NCI-H2196 (cell line): ENCODE results near the gene UNC5C.

ENCODE experiments used
- DNase-seq: peaks from one replicate; lab custom pipeline; 2025; ENCODE audit not compliant: unreplicated experiment; lab: John Stamatoyannopoulos, UW

The UNC5C gene

DNA sequence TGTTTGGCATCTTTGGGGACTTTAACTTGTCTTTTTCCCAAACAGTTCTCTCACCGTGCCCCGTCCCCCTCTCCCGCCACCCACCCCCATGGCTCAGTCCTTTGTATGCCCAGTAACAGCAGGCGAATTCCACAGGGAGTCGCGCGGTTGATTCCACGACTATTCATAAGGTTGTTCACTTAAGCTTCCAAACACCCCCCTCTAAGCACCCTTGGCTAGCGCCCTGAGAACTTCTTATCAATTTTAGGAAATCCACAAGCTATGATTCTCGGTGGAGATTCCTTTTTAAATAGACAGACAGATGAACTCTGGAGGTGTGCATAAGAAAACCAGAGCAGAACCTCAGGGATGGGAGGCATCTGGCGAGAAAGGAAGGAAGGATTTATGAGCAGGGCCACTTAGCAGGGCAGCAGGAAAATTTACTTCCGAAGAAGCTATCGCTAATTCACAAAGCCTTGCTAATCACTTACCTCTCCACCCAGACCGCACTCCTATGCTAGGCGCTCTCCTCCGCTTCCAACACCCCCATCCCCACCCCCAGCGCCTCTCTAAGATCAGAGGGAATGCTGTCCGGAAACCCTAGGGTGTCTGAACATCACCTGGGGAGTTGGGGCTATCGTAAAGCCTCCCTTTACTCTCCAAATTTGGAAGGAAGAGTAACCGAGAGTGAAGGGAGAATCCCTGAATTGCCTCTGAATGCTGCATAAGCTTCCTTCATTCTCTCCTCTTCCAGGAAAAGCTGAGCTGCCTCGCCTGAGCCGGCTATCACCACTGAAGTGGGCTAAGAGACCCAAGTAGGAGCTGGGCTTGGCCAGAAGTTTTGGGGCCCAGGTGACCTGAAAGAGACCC is 1.7 kb downstream of the UNC5C start:
- DNase-seq = no peak

DNA sequence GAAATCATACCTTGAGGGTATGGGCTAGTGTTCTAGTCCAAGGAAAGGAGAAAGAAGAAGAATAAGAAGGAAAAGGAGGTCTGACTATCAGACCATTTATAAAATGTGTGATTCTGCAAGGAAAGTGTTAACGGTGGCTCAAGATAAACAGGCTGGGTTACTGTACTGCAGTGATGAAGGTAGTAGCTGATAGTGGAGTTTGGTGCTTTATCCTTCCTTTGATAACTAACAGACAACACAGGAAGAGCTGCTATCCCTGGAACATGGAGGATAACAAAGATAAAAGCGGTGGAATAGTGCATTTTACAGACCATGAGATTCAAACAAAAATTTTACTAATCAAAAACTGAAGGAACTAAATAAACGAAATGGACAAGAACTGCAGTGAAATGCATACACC is 2.6 kb downstream of the UNC5C start:
- no peak for DNase-seq

DNA sequence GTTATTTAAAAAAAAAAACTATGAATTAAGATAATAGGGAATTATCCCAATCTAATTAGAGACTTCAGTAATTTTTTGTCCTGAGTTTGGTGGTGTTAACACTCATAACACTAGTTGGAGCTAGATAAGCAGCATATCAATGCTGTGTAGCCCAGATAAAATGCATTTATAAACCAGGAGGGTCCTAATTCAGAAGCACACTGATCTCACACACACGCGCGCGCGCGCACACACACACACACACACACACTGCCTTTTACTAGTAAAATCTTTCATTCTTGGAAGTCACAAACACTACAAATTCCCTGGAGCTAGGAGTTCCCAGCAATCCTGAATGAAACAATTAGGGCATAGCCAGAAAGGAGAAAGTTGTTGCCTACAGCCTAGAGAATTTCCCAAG is 3.2 kb downstream of the UNC5C start:
- no peak for DNase-seq

DNA sequence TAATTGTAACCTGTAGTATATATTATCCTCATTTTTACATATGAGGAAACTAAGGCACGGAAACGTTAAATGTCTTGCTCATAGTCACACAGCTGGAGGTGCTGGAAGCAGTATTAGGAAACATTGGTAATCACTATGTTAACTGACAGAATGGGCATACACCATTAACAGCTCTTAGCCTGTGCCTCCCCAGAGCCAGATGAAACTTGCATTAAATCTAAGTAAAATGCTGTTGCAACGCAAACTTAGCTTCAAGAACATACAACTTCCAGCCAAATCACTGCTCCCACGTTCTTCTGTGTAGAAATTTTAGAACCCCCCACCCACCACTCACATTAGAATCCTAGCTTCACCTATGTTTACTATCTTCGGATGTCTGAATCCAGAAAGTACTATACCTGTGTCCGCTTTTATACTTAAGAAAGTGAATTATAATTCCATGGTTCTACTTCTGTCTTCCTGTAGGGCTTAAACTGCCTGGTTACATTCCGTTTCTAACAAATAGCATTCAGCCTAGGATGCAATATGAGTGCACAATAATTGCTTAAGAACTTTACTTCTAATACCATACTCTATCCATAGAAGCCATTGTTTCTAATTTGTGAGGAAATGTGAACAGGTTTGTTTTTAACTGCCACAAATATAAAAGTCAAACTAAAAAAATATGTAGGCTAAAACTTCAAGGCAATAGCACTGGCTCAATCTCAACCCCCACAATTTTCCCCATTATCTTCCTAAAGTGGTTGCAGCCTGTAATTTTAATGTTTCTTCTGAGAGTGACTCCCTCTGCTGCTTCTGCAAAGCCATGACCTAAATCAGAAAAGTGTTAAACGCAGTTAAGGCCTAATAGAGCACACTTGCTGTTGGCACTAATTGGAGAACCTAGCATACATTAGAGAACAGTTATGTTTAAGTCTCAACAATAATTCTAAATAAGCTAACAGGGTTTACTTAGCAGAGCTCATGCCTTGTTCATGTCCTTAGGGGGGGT is 4.4 kb downstream of the UNC5C start:
- DNase-seq = no peak

DNA sequence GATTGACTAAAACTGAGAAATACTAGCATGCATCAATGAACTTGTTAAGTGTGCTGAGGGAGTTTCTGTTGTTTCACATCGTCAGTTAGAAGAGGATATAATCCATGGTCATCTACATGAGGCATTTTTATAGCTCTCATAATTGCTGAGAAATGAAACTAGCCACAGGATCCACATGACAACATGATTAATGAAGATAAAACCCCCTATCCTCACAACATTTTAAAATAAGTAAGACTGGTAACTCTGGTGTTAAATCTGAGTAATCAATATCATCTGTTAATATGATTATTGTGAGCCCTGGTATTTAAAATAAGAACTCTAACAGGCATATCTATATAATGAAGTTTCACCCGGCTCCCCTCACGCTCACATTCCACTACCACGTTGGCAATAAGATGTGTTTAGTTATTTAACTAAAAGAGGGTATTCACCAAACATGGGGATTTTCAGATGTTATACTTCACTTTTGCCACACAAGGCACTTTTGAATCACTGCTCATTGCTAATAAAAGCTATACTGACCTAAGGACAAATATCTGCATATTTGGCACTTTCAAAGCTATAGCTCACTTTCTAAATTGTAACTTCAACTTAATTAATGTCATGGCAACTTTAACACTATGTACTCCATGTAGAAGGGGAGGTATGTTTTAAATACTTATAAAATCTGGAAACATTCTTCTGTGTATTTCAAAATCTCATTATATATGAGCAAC is 6.7 kb downstream of the UNC5C start:
- DNase-seq = no peak

DNA sequence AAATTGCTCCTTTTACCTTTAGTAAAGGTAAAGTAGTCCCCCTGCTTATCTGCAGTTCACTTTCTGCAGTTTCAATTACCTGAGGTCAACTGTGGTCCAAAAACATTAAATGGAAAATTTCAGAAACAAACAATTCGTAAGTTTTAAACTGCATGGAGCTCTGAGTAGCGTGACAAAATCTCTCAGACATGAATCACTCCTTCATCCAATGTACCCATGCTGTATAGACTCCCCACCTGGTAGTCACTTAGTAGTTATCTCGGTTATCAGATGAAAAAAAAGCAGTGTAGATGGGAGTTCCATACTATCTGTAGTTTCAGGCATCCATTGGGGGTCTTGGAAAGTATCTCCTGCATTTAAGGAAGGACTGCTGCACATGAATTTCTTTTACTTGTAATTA is 7.7 kb downstream of the UNC5C start:
- DNase-seq = no peak

DNA sequence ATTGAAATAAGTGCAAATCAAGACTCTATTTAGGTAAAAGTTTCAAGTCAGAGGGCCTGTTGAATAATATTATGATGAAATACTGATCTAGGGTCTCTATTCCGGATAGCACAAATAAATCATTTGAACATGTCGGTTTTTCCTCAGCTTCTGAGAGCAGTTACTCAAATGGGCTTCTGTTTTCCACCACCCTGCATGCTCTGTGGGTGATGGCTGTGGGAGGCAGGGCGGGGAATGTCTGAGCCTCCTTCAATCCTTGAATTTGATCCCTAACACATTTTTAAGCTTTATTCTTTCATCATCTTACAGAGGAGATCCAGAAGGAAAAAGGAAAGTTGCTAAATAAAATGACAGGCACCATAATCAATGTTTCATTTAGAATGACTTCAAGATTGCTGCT is 8.5 kb downstream of the UNC5C start:
- no peak for DNase-seq

DNA sequence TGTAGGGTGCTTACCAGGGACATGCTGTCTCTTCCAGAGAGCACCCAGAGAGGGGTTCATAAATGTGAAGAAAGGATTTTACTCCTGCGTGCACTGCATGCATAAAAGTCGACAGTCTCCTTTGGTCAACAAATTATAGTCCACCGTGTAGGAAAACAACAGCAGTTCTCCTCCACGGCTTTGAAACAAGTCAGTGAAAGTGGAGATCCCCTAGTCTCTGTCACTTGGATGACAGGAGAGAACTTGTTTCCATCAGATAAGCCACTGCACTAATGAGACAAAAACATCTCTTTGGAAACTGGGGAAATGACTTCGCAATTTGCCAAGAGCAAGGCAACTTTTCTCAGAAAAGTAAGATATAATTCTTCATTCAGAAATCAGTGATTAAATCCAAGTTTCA is 9.7 kb downstream of the UNC5C start:
- no peak for DNase-seq

DNA sequence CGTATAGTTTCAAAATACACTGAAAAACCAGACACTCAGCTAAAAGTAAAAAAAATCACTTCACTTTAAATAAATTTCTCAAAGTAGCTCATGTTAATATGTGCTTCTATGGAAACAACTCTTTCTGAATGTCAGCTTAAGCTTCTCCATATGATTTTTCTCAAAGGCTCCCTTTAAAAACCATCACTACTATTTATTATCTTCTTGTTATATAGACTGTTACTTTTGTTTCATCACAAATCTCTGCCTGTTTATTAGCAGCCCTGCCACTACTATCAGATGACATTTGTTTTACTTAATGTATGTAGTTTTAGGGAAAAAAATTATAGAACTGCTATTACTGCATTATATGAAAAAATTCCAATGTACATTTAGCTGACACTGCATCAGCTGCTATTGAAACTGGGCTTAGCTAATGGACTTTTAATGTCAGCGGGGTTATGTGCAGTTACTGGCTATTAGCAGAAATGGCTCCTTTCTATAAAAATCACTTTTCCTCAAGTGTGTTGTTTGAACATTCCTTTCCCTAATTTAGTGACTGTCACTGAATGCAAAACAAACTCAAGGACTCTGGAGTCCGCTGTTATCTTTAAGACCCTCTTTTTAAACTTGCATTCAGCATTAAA is 10.8 kb downstream of the UNC5C start:
- no peak for DNase-seq

DNA sequence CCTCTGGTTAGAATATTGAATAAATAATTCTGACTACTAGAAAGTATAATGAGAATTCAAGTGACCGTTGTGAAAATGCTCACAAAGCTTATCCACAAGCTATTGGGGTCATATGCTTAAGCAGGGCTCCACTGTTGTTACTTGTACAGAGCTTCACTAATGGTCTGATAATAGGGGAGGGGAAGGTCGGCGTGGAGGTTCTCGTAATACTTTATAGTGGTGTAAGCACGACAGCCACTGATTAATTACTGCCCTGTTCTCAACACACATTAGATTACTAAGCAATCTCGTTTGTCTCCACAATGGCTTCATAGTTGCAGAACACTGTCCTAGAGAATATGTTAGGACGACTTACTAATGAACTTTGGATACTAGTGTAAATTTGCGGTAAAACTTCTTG is 11.6 kb downstream of the UNC5C start:
- no peak for DNase-seq

DNA sequence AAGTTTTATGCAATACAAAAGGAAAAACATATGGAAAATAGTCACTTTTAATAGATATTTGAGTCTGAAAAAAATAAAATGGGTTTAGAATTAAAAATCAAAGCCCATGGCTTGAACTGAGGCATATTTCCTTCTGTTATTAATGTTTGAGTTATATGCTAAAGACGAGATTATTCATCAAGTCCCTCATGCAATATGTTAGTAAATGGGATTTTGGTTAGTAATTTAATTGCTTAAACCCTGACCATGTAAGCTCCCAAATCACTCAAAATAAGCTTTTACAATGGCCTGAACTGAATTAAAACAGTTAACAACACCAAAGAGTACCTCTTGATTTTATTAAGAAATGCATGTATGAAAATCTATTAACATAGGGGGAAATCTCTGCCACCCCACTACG is 12.1 kb downstream of the UNC5C start:
- DNase-seq = no peak

DNA sequence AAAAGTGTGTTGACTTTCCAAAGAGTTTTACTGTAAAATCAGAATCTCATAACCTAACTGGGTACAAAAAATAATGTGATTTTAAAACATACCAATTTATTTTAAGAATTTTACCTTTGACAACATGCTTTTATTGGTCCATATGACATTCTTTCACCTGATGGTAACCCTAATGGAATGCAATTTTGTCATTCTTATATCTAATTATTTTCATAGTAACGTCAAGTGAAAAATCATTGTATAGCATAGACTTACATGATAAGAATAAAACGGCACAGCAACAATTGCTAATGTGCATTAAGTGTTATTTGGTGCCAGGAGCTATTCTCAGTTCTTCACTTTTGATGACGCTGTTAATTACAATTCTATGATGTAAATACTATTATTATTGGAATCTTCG is 13.6 kb downstream of the UNC5C start:
- no peak for DNase-seq

DNA sequence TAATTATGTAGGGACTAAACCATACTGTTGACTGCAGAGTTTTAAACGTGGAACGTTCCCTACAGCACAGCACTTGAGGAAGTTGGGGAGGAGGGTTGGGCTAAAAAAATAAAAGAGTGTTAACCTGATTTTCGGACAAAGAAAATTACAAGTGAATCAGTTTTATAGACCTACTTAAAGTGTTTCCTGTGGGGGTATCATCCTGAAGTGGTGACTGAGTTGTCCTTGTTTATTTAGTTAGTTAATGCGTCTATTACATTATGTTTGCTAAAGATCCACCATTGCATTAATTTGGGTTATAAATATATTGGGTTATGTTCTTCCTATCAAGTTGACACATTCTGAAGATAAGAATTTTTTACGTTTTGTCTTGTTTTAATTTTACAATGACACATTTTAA is 14.7 kb downstream of the UNC5C start:
- no peak for DNase-seq

DNA sequence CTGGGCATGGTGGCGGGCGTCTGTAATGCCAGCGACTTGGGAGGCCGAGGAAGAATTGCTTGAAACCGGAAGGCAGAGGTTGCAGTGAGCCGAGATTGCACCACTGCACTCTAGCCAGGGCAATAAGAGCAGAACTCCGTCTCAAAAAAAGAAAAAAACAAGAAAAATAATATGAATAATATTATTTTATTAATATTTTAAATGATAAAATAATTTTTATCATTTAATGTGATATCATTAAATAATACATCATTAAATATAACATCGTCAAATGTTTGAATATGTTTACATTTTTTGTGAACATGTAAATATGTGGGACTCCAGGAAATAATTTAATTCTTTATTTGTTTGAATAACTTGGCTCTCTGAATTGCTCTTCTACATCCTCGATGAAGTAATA is 15.5 kb downstream of the UNC5C start:
- DNase-seq = no peak

DNA sequence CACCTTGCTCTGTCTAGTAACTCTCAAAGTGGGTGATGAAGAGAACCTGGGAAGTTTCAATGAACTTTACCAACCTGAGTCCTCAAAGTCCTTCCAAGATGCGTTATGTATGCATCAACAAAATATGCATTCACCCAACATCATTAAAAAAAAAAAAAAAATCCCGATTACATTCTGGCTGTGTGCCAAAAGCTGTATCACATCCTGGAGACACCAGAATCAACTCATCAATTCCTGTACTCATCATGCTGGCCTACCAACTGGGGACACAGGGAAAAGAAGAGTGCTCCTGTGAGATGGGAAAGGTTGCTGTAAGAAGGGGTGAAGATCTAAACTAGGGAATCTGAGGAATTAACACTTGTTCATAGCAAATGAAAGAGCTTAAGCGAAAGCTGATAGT is 16.5 kb downstream of the UNC5C start:
- no peak for DNase-seq

DNA sequence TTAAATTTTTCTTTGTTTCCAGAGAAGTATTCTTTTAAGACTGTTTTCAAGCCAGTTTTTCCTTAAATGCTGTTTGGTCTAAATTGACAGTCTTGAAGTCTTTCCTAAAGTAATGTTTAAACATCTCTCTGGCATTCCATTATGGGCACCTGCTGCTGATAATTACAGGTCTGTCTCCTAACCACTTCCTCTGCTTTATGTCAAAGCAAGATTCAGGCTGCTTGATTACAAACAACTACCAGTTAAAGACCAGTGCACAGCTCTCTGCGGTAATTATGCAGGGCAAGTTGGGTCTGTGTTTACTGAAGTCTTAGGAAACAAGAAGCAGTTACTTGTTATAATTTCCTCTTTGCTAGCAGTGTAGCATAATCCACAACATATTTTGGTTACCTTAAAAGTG is 17.6 kb downstream of the UNC5C start:
- no peak for DNase-seq

DNA sequence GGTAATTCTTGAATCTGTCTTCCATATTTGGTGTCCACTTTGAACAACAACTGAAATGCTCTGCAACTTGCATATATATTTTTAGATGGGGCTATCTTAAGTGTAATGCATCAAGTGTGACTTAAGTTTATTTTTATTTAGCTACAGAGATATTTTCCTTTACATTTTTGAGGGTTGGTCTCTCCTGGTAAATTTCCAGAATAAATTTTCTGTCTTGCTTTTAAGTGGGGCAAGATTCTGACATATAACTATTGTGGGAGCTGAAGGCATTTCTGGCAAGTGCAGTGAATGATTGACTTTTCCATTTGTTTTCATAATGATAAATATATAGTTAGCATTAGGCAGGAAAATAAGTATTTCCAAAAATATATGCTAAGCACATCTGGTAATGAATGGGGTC is 18.8 kb downstream of the UNC5C start:
- DNase-seq = no peak

DNA sequence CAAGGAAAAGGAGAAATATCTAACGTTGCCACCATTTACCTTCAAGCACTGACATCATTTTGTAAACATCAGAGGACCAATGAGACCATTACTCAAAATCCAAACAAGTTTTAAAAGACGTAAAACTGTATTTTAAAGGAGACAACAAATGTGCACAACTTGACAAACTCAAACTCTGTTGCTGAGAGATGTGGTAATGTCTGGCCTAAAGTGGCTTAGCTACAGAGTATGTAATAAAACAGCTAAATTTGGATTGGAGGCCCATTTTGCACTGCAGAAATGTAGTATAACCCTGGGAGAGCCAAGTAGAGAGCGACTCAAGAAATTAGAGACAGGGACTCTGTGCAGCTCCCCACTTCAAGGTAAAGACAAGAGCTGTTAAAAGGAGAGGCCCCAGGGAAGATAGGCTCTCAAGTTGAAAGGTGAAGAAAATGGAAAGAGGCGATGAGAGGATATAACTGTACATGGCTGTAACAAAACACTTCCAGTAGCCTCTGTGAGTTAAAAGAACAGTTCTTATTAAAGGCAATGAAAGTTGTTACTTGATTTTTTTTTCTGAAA is 20.3 kb downstream of the UNC5C start:
- DNase-seq = no peak

DNA sequence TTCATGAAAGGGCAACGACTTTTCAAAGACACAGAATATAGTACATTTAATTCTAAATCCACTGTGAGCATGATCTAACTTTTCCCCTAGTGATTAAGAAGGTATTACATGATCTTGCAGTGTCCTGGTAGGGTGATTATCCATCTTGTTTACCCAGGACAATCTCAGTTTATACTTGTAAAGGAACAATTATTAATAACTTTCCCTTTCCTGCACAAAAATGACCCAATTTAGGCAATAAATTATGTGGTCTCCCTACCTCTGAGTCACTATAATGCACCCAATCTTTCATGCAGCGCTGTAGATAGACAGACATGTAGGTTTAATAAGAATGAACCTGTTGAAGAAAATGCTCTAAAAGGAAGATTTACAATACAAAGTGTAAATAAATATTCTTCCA is 22.7 kb downstream of the UNC5C start:
- DNase-seq = no peak

DNA sequence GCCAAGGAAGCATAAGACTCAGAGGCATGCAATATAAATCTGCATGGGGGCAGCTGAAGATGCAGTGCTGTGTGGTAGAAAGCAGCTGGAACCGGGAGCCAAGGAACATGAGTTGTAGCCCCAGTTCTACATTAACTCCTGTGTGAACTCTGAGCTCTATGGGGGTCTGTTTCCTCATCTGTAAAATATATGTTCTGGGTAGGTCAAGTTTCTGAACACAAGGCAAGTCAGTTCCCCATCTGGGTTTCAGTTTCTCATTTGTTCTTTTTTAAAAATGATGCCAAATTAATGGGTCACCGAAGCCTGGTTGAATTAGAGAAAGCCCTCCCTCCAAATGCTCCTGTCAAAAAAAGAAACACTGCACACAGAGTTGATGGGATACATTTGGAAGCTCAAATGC is 24.0 kb downstream of the UNC5C start:
- DNase-seq = no peak

DNA sequence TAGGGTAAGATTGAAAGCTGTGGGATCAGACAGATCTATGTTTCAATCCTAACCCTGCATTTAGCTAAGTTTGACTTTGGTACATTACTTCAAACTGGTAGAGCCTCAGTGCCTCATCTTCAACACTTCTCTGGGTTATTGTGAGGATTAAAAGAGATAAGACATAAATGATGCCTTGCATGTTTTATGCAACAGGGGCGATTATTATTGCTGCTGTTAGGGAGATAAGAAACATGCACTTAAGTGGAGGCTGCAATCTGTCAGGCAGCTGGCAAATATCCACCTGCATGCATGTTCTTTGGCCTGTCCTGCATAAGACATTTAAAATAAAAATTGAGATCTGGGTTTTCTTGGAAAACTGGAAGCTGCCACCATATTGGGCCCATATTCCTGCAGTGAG is 24.6 kb downstream of the UNC5C start:
- DNase-seq = no peak
